ENCODE measurements around the gene SDR42E2. TPM values are rescaled to one million over a fixed set of nuclear protein-coding genes. Genes with fewer than 3 reads are reported as not detected.

Gene SDR42E2
- total and polyA plus RNA-seq, 2 donors (not counting 1 experiment from before 2014, with no cell fraction given): 0.12 to 0.62 TPM

- no peaks in the 10 kb centered on the region for H3K27me3 Mint-ChIP-seq
- peaks cover 23% of the 10 kb centered on the region for H3K4me1 Mint-ChIP-seq
- H3K9me3 Mint-ChIP-seq (ENCODE audit: insufficient read depth): no peaks in the 10 kb centered on the region
- Histone ChIP-seq H3K27ac (ENCODE audit: low read length in 2 of 2) (no peak overlapping the region), H3K4me2 (replicated peaks; ENCODE audit: low read depth, low read length, poor library complexity, severe bottlenecking) (no peak overlapping the region), H2AFZ (ENCODE audit: insufficient read depth, low read depth, low read length, poor library complexity, severe bottlenecking) (no peak overlapping the region), H3K9me3 (ENCODE audit: control extremely low read depth in 1 of 3, control insufficient read depth in 2 of 3, insufficient read depth in 1 of 3, low read length in 2 of 3) (peaks cover 0 to 3% (median 0%) of the 10 kb centered on the region in 3 donors), H3K9ac (ENCODE audit: low read length) (no peak overlapping the region), H3K36me3 (replicated peaks in 1 of 2; ENCODE audit: control extremely low read depth in 1 of 2, control insufficient read depth in 1 of 2, extremely low read depth in 1 of 2, insufficient read depth in 2 of 2, low read length in 1 of 2) (peaks cover 0 to 7% of the 10 kb centered on the region in 2 experiments), H3K27me3 (replicated peaks in 1 of 4; ENCODE audit: control extremely low read depth in 1 of 4, control insufficient read depth in 3 of 4, insufficient read depth in 4 of 4, low read length in 3 of 4) (no peaks in the 10 kb centered on the region), H4K20me1 (ENCODE audit: control insufficient read depth, insufficient read depth, low read length, poor library complexity, severe bottlenecking) (no peaks in the 10 kb centered on the region), H3K4me1 (ENCODE audit: control insufficient read depth in 2 of 2, insufficient read depth in 2 of 2, low read length in 2 of 2) (peaks cover 12 to 27% of the 10 kb centered on the region in 2 donors), H3K4me3 (ENCODE audit: control extremely low read depth in 1 of 5, extremely low read depth in 1 of 5, insufficient read depth in 1 of 5, low read depth in 2 of 5, low read length in 4 of 5) (no peak overlapping the region), H3K79me2 (ENCODE audit: control insufficient read depth, insufficient read depth, low read length) (peaks cover 13% of the 10 kb centered on the region)
- 98% methylated on average over 14 of the region's 14 CpGs for WGBS (ENCODE audit: insufficient coverage)
- H3K4me3 Mint-ChIP-seq: no peak overlapping the region
- ChIA-PET POLR2A (no interaction called here), CTCF (interaction anchor here (0.6 kb wide), 1 partner anchor 15 kb away, joined by 3 read pairs; no protein-coding TSS in a partner anchor)
- no peak for DNase-seq
- peak overlapping the region; percentile 37 for H3K27ac Mint-ChIP-seq
- TF ChIP-seq EZH2 (IDR thresholded peaks at IDR 0.05; ENCODE audit: borderline replicate concordance, insufficient read depth, low read depth, low read length, poor library complexity, severe bottlenecking) (no peak), CTCF (IDR thresholded peaks at IDR 0.05) (no peak)
- intact Hi-C loops (cut with micrococcal nuclease): no loop called here
- no peak for ATAC-seq (ENCODE audit: low read depth)
These were observed 77.0 kb downstream of the SDR42E2 start for GRCh38 chr16:22239131-22239805.
